Measurements from ENCODE around the gene PCDHGB4. TPM values are rescaled to one million over a fixed set of nuclear protein-coding genes. Genes with fewer than 3 reads are reported as not detected.
"Not testable (repeated sequence)": the region's sequence is repeated elsewhere in the genome, so short reads cannot be mapped to it uniquely, and the experiment has no call there.

PCDHGB4 gene
- total RNA-seq, 2 experiments from 2014 or later: not detected

- H3K36me3 Mint-ChIP-seq (ENCODE audit: low read depth); H3K4me1 Mint-ChIP-seq; H3K27ac Mint-ChIP-seq; H3K4me3 Mint-ChIP-seq; POLR2A ChIA-PET; DNase-seq: not testable (repeated sequence)
- peaks cover 47% of the 10 kb centered on the region for H3K27me3 Mint-ChIP-seq
- CTCF ChIA-PET: interaction anchor here (0.8 kb wide), 2 partner anchors 30 to 161 kb away, joined by 3 read pairs; no protein-coding TSS in a partner anchor
- H3K9me3 Mint-ChIP-seq: peaks cover 32% of the 10 kb centered on the region
Observed at GRCh38 chr5:141394401-141395187, 7.1 kb downstream of the PCDHGB4 start.

DNA sequence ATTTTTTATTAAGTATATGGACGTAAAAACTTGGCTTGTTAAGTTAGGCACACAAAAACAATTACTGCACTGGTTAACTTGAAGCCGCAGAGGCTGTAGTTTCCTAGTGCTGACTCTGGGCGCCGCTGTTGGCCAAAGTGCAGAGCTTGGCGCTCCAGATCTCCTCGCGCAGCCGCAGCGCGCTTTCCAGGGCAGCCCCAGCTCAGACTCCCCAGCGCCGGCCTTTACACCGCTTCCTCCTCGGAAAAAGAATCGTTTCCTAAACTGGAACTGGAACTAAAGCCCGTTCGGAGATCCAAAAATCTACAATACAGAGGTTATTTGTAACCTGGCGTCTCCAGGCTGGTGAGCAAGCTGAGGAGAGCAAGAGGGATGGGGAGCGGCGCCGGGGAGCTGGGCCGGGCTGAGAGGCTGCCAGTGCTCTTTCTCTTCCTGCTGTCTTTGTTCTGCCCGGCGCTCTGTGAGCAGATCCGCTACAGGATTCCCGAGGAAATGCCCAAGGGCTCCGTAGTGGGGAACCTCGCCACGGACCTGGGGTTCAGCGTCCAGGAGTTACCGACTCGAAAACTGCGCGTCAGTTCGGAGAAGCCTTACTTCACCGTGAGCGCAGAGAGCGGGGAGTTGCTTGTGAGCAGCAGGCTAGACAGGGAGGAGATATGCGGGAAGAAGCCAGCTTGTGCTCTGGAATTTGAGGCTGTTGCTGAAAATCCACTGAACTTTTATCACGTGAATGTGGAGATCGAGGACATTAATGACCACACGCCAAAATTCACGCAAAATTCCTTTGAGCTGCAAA is 10.5 kb downstream of the PCDHGB4 start, which contains the start of gene PCDHGB5:
PCDHGB5 (plus strand) TSS at position 192 of the 796 bp plus-strand sequence; CDS start at position 373, 181 bp downstream.
- peak; percentile 34 for DNase-seq
- Mint-ChIP-seq H3K27me3 (peaks cover 48% of the 10 kb centered on the region), H3K4me3 (peak within 1 kb of the TSS; percentile 25), H3K27ac (peak within 1 kb of the TSS; percentile 33), H3K9me3 (peaks cover 24% of the 10 kb centered on the region)
- H3K36me3 Mint-ChIP-seq (ENCODE audit: low read depth); H3K4me1 Mint-ChIP-seq: not testable (repeated sequence)
- POLR2A ChIA-PET: interaction anchor here (0.7 kb wide), 1 partner anchor 15 kb away, joined by 3 read pairs; the partner anchor contains the start of gene PCDHGA10
- CTCF ChIA-PET: interaction anchor here (1.2 to 3.0 kb wide), 9 partner anchors 10 to 556 kb away, joined by 3 to 11 read pairs (median 5); partner anchors contain the start of genes PCDHGA10, PCDHGA11, PCDHGA6 and PCDHGB6

GRCh38 chr5:141398608-141399007 is 11.1 kb downstream of the PCDHGB4 start:
- peak overlapping the region; percentile 25 for H3K4me3 Mint-ChIP-seq
- H3K4me1 Mint-ChIP-seq: no peaks in the 10 kb centered on the region
- H3K9me3 Mint-ChIP-seq: peaks cover 29% of the 10 kb centered on the region
- H3K27ac Mint-ChIP-seq: peak overlapping the region; percentile 33
- H3K27me3 Mint-ChIP-seq: peaks cover 52% of the 10 kb centered on the region
- POLR2A ChIA-PET: no interaction called here
- no peak for DNase-seq
- CTCF ChIA-PET: interaction anchor here (1.2 to 3.0 kb wide), 3 partner anchors 18 to 557 kb away, joined by 3 to 11 read pairs (median 3); no protein-coding TSS in a partner anchor
- peaks cover 7% of the 10 kb centered on the region for H3K36me3 Mint-ChIP-seq (ENCODE audit: low read depth)

DNA sequence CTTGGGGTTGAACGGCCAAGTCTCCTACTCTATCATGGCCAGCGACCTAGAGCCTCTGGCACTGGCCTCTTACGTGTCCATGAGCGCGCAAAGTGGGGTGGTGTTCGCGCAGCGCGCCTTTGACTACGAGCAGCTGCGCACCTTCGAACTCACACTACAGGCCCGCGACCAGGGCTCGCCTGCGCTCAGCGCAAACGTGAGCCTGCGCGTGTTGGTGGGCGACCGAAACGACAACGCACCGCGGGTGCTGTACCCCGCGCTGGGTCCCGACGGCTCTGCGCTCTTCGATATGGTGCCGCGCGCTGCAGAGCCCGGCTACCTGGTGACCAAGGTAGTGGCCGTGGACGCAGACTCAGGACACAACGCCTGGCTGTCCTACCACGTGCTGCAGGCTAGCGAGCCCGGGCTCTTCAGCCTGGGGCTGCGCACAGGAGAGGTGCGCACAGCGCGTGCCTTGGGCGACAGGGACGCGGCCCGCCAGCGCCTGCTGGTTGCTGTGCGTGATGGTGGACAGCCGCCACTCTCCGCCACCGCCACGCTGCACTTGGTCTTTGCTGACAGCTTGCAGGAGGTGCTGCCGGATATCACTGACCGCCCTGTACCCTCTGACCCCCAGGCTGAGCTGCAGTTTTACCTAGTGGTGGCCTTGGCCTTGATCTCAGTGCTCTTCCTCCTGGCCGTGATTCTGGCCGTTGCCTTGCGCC is 12.2 kb downstream of the PCDHGB4 start:
- Mint-ChIP-seq H3K4me3 (no peak overlapping the region), H3K27me3 (peaks cover 50% of the 10 kb centered on the region), H3K27ac (no peak overlapping the region), H3K4me1 (no peaks in the 10 kb centered on the region), H3K36me3 (ENCODE audit: low read depth) (peaks cover 7% of the 10 kb centered on the region), H3K9me3 (peaks cover 27% of the 10 kb centered on the region)
- CTCF ChIA-PET: interaction anchor here (0.7 kb wide), 1 partner anchor 13 kb away, joined by 3 read pairs; the partner anchor contains the start of gene PCDHGA10
- POLR2A ChIA-PET: no interaction called here
- no peak for DNase-seq

- Mint-ChIP-seq H3K27ac (no peak within 1 kb of the TSS), H3K4me1 (no peaks in the 10 kb centered on the region), H3K4me3 (no peak within 1 kb of the TSS), H3K9me3 (peaks cover 26% of the 10 kb centered on the region), H3K27me3 (peaks cover 48% of the 10 kb centered on the region), H3K36me3 (ENCODE audit: low read depth) (peaks cover 7% of the 10 kb centered on the region)
- no peak for DNase-seq
- ChIA-PET POLR2A (no interaction called here), CTCF (interaction anchor here (0.8 to 1.6 kb wide), 4 partner anchors 11 to 121 kb away, joined by 3 to 5 read pairs (median 3); partner anchors contain the start of genes PCDHGA10 and PCDHGA11)
Observed at GRCh38 chr5:141402553-141403243, 15.2 kb downstream of the PCDHGB4 start, which contains the start of gene PCDHGA9. Gene PCDHGA9, plus strand, starts transcription at chr5:141402778. Its CDS starts 175 bp downstream, at chr5:141402953.

- peaks cover 7% of the 10 kb centered on the region for H3K36me3 Mint-ChIP-seq (ENCODE audit: low read depth)
Observed at GRCh38 chr5:141403387-141403786, 15.9 kb downstream of the PCDHGB4 start.

GRCh38 chr5:141407790-141408505 is 20.4 kb downstream of the PCDHGB4 start, which contains the start of gene PCDHGB6:
Gene PCDHGB6, plus strand, starts transcription at chr5:141408021. Its CDS starts 182 bp downstream, at chr5:141408203.
- peaks cover 53% of the 10 kb centered on the region for H3K27me3 Mint-ChIP-seq
- DNase-seq: peak; percentile 24
- POLR2A ChIA-PET, H3K4me1 Mint-ChIP-seq, H3K27ac Mint-ChIP-seq: not testable (repeated sequence)
- peak within 1 kb of the TSS; percentile 40 for H3K4me3 Mint-ChIP-seq
- H3K36me3 Mint-ChIP-seq (ENCODE audit: low read depth): peaks cover 11% of the 10 kb centered on the region
- H3K9me3 Mint-ChIP-seq: peaks cover 27% of the 10 kb centered on the region
- CTCF ChIA-PET: interaction anchor here (0.6 to 3.1 kb wide), 9 partner anchors 11 to 156 kb away, joined by 3 to 11 read pairs (median 4); partner anchors contain the start of genes PCDHGA11, PCDHGA3 and PCDHGB5

More at GRCh38 chr5:141403387-141403786, 15.9 kb downstream of the PCDHGB4 start:
- ChIA-PET POLR2A (no interaction called here), CTCF (interaction anchor here (0.8 to 1.6 kb wide), 4 partner anchors 10 to 120 kb away, joined by 3 to 5 read pairs (median 3); partner anchors contain the start of genes PCDHGA10 and PCDHGA11)
- no peak overlapping the region for H3K27ac Mint-ChIP-seq
- H3K27me3 Mint-ChIP-seq: peaks cover 54% of the 10 kb centered on the region
- H3K4me3 Mint-ChIP-seq: no peak overlapping the region
- peaks cover 29% of the 10 kb centered on the region for H3K9me3 Mint-ChIP-seq
- peaks cover 2% of the 10 kb centered on the region for H3K4me1 Mint-ChIP-seq
- DNase-seq: no peak

- Mint-ChIP-seq H3K4me1 (peaks cover 13% of the 10 kb centered on the region), H3K36me3 (ENCODE audit: low read depth) (peaks cover 14% of the 10 kb centered on the region), H3K9me3 (peaks cover 26% of the 10 kb centered on the region), H3K27me3 (peaks cover 58% of the 10 kb centered on the region), H3K27ac (no peak overlapping the region), H3K4me3 (no peak overlapping the region)
- CTCF ChIA-PET: no interaction called here
- POLR2A ChIA-PET: no interaction called here
- DNase-seq: no peak
Observed at GRCh38 chr5:141409598-141410306, 22.3 kb downstream of the PCDHGB4 start.

- DNase-seq: no peak
- H3K9me3 Mint-ChIP-seq: peaks cover 24% of the 10 kb centered on the region
- no peak overlapping the region for H3K27ac Mint-ChIP-seq
- peaks cover 15% of the 10 kb centered on the region for H3K4me1 Mint-ChIP-seq
- peaks cover 16% of the 10 kb centered on the region for H3K36me3 Mint-ChIP-seq (ENCODE audit: low read depth)
- no peak overlapping the region for H3K4me3 Mint-ChIP-seq
- CTCF ChIA-PET: interaction anchor here (0.6 to 2.3 kb wide), 2 partner anchors 91 to 103 kb away, joined by 3 to 13 read pairs; no protein-coding TSS in a partner anchor
- POLR2A ChIA-PET: no interaction called here
- peaks cover 64% of the 10 kb centered on the region for H3K27me3 Mint-ChIP-seq
Observed at GRCh38 chr5:141411575-141411974, 24.1 kb downstream of the PCDHGB4 start.

DNA sequence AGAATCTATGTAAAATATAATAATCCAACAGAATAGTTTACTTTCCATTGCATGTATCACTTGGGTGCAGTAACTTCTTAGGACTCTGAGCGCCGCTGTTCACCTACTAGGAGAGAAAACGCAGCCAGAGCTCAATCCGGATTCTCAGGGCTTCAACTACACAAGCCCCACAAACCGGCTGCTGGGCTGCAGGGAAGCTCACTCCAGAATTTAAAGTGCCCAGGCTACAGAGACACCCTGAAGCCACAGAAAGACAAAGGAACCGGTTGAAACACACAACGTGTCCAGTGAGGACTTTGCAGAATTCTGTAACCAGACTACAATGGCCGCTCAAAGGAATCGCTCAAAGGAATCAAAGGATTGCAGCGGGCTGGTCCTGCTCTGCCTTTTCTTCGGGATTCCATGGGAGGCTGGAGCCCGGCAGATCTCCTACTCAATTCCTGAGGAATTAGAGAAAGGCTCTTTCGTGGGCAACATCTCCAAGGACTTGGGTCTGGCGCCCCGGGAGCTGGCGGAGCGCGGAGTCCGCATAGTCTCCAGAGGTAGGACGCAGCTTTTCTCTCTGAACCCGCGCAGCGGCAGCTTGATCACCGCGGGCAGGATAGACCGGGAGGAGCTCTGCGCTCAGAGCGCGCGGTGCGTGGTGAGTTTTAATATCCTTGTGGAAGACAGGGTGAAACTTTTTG is 25.5 kb downstream of the PCDHGB4 start, which contains the start of gene PCDHGA10:
PCDHGA10 (plus strand) TSS at position 134 of the 686 bp plus-strand sequence; CDS start at position 323, 189 bp downstream.
- H3K27ac Mint-ChIP-seq: peak within 1 kb of the TSS; percentile 50
- H3K4me3 Mint-ChIP-seq: peak within 1 kb of the TSS; percentile 71
- POLR2A ChIA-PET: interaction anchor here (0.6 kb wide), 1 partner anchor 15 kb away, joined by 3 read pairs; the partner anchor contains the start of gene PCDHGB5
- peaks cover 26% of the 10 kb centered on the region for H3K9me3 Mint-ChIP-seq
- H3K27me3 Mint-ChIP-seq: peaks cover 64% of the 10 kb centered on the region
- peaks cover 18% of the 10 kb centered on the region for H3K36me3 Mint-ChIP-seq (ENCODE audit: low read depth)
- peak; percentile 47 for DNase-seq
- CTCF ChIA-PET: interaction anchor here (0.9 to 2.7 kb wide), 14 partner anchors 8 to 151 kb away, joined by 3 to 19 read pairs (median 9); partner anchors contain the start of genes PCDHGA11, PCDHGA12, PCDHGA5 and PCDHGA9
- peaks cover 17% of the 10 kb centered on the region for H3K4me1 Mint-ChIP-seq
